Lung microvascular endothelial cell (primary cell): ENCODE measurements around the gene PHACTR2. TPM values are rescaled to one million over a fixed set of nuclear protein-coding genes. Genes with fewer than 3 reads are reported as not detected.
A peak's percentile ranks its signal among the peaks of the same experiment; 100 is the strongest.
"Not testable (repeated sequence)": the region's sequence is repeated elsewhere in the genome, so short reads cannot be mapped to it uniquely, and the experiment has no call there.

Source experiments
- DNase-seq, 2 donors: peaks; one replicate each; pipeline versions ENCODE4 v3.0.0 to v3.0.0-alpha.2; 2010; ENCODE audit warnings: low read depth in 2 of 2
- total RNA-seq: library from RNA; depleted of rRNA; stranded (reverse); fragments of >200 nt; gene quantifications from 2 replicates; pipeline ENCODE4 v1.2.1, GENCODE V29; 2014

PHACTR2 gene
- total RNA-seq, 1 donor from 2014 or later, result 207 TPM

GRCh38 chr6:143806282-143807102 lies 128.7 kb downstream of the PHACTR2 start:
- DNase-seq, result peak in 1 of 2 donors; percentile 65

DNA sequence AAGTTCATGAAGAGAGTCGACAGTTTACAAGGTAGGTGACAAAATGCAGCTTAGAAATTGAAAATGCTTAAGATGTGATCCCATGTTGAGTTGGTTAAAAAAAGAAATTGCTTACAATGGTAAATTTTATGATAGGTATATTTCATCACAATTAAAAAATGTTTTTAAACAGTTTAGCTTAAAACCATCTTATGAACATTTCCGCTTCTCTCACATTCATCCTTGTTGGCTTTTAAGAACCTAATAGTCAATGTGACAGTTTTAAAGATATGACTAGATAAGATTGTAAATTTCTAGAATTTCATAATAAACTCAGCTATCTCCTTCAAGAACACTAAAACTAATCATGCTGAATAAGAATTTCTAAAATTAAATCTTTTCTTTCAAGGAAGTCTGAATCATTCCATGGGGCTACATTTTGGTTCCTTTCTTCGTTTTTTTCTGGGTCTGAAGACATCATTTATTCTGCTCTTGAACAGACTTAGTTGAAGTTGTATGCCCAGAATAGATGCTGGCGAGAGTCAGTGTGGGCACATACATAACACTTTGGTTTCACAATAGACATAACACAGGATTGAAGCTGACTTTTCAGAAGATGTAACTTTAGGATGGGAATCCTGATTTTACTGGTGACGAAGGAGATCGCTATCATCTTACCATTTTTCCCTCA lies 129.5 kb downstream of the PHACTR2 start:
- no peak for DNase-seq

DNA sequence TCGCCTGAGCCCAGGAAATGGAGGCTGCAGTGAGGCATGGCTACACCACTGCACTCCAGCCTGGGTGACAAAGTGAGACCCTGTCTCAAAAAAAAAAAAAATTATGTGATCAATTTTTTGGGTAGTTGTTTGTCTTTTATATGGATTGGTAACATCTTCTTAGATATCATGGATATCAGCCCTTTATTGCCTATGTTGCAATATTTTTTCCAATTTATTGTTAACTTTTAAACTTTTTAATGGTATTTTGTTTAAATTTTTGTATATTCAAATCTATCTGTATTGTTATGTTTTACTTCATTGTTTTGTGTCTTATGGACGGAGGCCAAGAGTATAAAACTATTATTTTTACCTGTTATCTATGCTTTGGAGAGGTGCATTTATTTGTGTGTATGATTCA lies 133.0 kb downstream of the PHACTR2 start:
- DNase-seq, result no peak

GRCh38 chr6:143811501-143812157 lies 133.9 kb downstream of the PHACTR2 start:
- no peak for DNase-seq

DNA sequence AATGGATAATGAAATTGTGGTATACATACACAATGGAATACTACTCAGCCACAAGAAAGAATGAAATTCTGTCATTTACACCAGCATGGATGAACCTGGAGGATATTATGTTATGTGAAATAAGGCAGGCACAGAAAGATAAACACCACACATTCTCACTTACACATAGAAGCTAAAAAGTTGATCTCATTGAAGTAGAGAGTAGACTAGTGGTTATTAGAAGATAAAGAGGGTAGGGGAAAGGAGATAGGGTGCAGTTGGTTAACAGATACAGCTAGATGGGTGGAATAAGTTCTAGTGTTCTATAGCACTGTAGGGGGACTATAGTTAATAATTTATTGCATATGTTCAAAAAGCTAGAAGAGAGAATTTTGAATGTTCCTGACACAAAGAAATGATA lies 139.9 kb downstream of the PHACTR2 start:
- no peak for DNase-seq

- DNase-seq, result peak; percentile 68 to 83
Observed at GRCh38 chr6:143821359-143821758, 143.6 kb downstream of the PHACTR2 start.

DNA sequence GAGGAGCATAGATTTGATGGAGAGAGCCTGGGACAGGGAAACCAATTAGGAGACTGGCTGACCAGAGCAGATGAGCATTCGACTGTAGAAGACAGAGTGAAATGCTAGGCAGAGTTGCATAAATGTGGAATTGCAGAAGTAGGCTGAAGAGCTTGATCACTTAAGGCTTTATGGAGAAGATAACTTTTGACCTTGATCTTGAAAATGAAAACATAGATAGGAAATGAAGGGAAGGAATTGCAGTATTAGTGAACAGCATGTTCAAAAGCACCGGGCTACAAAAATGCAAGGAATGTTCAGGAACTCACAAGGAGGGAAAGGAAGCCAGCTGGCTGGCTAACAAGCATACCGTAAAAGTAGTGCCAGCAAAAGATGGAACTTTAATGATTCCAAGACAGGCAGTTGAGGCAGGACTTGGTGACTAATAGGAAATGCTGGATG lies 144.8 kb downstream of the PHACTR2 start:
- DNase-seq, result peak in 1 of 2 donors; percentile 81

DNA sequence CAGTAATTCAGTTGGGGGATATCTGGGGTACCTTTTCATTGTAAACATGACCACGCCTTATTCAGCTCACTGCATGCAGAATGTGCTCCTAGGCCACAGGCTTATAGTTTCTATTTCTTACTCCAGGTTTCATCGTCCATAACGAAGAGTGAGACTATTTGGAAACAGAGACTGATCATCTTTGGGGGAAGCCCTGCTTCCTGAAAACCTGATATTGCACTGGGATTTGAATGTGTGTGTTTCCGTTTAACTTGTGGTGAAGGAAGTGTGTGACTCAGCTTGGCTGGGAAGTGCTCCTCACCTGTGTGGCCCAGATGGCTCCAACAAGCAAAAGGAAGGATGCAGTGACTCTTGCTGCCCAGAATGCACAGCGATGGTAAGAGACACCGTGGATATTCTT lies 145.8 kb downstream of the PHACTR2 start:
- DNase-seq, result peak; percentile 77 to 94

GRCh38 chr6:143828572-143828971 lies 150.8 kb downstream of the PHACTR2 start:
- no peak for DNase-seq

DNA sequence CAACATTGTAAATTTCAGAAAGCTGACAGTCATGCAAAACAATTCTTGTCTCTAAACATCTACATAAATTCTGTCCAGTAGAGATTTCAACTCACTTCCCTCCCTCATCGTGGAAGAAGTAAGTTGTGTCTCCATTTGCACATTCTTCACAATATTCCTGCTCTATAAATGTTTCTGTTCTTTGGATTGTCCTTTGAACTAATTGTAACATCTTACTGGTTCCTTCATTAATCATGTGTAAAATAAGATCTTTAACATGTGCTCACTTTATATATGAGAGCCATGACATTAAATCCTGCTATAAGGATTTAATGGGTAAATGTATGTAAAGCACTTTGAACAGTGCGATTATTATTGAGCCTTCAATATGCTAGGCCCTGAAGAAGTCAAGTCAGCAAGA lies 158.4 kb downstream of the PHACTR2 start:
- no peak for DNase-seq

GRCh38 chr6:143838395-143838794 lies 160.6 kb downstream of the PHACTR2 start:
- DNase-seq, result no peak

- no peak for DNase-seq
Observed at GRCh38 chr6:143839196-143839595, 161.4 kb downstream of the PHACTR2 start.

DNA sequence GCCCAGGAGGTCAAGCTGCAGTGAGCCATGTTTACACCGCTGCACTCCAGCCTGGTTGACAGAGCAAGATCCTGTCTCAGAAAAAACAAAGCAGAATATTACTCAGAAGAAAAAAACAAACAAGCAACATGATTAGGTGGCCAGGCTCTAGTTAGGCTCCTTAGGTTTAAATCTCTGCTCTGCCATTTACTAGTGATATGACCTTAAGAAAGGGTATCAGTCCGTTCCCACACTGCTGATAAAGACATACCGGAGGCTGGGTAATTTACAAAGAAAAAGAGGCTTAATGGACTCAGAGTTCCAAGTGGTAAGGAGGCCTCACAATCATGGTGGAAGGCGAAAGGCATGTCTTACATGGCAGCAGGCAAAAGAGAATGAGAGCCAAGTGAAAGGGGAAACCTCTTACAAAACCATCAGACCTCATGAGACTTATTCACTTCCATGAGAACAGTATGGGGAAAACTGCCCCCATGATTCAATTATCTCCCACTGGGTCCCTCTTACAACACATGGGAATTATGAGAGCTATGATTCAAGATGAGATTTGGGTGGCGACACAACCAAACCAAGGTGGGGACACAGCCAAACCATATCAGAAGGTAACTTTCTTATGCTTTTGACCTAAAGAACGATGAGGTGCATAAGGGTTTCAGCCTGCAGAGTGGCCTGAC lies 163.0 kb downstream of the PHACTR2 start:
- no peak for DNase-seq

- no peak for DNase-seq
Observed at GRCh38 chr6:143842461-143842901, 164.7 kb downstream of the PHACTR2 start.

GRCh38 chr6:143842902-143843676 lies 165.3 kb downstream of the PHACTR2 start, which contains the start of gene LTV1:
Gene LTV1 (plus strand): TSS chr6:143843338. CDS start chr6:143843478, 140 bp downstream.
- DNase-seq, result peak; percentile 97 to 98

DNA sequence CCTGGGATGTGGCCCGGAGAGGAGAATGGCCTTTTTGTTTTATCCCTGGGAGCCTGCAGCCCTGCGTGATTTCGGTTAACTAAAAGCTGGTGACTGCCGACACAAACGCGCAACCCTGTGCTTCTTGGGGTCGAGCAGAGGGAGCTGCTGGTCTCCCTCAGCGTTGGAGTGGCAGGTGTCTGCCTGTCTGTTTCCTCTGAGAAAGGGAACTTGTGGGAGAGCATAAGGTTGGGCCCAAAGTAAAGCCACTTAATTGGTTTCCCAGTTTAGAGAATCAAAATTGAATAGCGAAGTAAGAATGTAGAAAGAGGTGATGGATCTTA lies 165.9 kb downstream of the PHACTR2 start:
- no peak for DNase-seq

DNA sequence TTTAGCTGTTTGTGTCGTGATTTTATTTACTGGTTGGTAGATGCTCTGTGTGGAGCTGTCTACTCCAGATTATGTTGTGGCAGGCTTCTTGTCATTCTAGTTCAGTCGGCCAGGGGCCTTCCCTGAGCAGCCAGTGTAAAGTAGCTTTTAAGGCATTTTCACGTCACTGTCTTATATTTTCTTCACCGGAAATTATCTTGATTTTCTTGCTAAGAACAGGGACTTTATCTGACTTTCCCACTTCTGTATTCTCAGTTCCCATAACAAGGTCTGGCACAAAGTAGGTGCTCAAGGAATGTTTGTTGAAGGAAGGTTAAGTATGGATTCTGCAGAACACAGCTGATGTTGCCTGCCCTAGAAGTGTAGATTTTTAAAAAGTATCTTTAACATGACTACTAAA lies 166.2 kb downstream of the PHACTR2 start:
- peak; percentile 15 to 20 for DNase-seq

DNA sequence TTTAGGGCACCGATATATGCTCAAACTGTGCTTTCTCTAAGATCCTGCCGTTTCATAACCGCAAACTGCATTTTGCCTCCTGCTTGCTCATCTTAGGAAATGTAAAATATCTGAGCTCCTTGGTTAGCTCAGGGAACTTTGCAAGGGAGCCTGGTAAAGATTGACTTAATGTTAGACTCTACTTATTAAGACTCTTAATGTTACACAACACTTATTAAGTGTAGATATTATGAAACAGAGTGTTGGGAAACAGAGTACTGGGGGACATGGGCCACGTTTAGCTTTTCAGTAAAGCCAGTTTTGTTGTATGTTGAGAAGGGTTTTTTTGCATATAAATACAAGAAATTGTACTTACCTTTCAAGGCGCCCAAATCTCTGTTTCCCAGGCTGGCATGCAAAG lies 167.3 kb downstream of the PHACTR2 start:
- DNase-seq, result no peak

DNA sequence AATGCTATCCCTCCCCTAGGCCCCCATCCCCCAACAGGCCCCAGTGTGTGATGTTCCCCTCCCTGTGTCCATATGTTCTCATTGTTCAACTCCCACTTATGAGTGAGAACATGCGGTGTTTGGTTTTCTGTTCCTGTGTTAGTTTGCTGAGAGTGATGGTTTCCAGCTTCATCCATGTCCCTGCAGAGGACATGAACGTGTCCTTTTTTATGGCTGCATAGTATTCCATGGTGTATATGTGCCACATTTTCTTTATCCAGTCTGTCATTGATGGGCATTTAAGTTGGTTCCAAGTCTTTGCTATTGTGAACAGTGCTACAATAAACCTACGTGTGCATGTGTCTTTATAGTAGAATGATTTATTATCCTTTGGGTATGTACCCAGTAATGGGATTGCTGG lies 173.9 kb downstream of the PHACTR2 start:
- not testable (repeated sequence) for DNase-seq

DNA sequence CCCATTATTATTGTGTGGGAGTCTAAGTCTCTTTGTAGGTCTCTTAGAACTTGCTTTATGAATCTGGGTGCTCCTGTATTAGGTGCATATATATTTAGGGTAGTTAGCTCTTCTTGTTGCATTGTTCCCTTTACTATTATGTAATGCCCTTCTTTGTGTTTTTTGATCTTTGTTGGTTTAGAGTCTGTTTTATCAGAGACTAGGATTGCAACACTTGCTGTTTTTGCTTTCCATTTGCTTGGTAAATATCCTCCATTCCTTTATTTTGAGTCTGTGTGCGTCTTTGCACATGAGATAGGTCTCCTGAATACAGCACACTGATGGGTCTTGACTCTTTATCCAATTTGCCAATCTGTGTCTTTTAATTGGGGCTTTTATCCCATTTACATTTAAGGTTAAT lies 177.3 kb downstream of the PHACTR2 start:
- DNase-seq, result not testable (repeated sequence)

GRCh38 chr6:143856762-143857161 lies 179.0 kb downstream of the PHACTR2 start:
- not testable (repeated sequence) for DNase-seq
